ENCODE measurements around the gene BTRC. TPM values are rescaled to one million over a fixed set of nuclear protein-coding genes. Genes with fewer than 3 reads are reported as not detected.

BTRC gene
- total RNA-seq, 1 donor from 2014 or later: 19.0 TPM

- H3K36me3 Mint-ChIP-seq (ENCODE audit: low read depth): no peaks in the 10 kb centered on the region
- H3K9me3 Mint-ChIP-seq: no peaks in the 10 kb centered on the region
- peaks cover 2% of the 10 kb centered on the region for H3K4me1 Mint-ChIP-seq
- no peak overlapping the region for H3K27ac Mint-ChIP-seq
- no peak for DNase-seq
- no peaks in the 10 kb centered on the region for H3K27me3 Mint-ChIP-seq
- intact Hi-C loops (cut with micrococcal nuclease): no loop called here
- H3K4me3 Mint-ChIP-seq: no peak overlapping the region
Observed at GRCh38 chr10:101476383-101476782, 122.4 kb downstream of the BTRC start.

GRCh38 chr10:101478956-101479355, 125.0 kb downstream of the BTRC start:
- Mint-ChIP-seq H3K4me3 (no peak overlapping the region), H3K9me3 (no peaks in the 10 kb centered on the region), H3K36me3 (ENCODE audit: low read depth) (peaks cover 2% of the 10 kb centered on the region), H3K27me3 (no peaks in the 10 kb centered on the region), H3K4me1 (peaks cover 2% of the 10 kb centered on the region), H3K27ac (no peak overlapping the region)
- intact Hi-C loops (cut with micrococcal nuclease): no loop called here
- no peak for DNase-seq

DNA sequence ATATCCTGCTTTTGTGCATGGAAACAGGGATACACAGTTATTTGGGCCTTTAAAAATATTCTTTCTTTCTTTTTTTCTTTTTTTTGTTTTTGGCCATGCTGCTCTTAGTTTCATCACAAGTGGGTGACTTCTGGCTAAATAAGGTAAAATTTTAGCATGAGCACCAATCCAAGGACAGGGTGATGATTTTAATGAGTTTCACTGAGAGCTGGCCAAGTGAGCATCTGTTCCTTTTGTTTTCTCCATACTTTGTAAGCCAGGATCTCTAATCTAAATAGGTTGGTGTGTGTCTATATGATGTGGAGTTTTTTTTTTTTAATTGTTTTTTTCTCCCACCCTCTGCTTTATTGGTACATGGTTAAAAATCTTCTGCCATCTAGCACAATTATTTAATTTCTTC, 127.3 kb downstream of the BTRC start:
- Mint-ChIP-seq H3K4me3 (no peak overlapping the region), H3K36me3 (ENCODE audit: low read depth) (peaks cover 2% of the 10 kb centered on the region), H3K27me3 (no peaks in the 10 kb centered on the region), H3K9me3 (no peaks in the 10 kb centered on the region), H3K4me1 (peaks cover 2% of the 10 kb centered on the region), H3K27ac (no peak overlapping the region)
- DNase-seq: no peak
- intact Hi-C loops (cut with micrococcal nuclease): no loop called here

- no peak overlapping the region for H3K27ac Mint-ChIP-seq
- H3K4me1 Mint-ChIP-seq: peaks cover 2% of the 10 kb centered on the region
- H3K9me3 Mint-ChIP-seq: no peaks in the 10 kb centered on the region
- no peak overlapping the region for H3K4me3 Mint-ChIP-seq
- DNase-seq: no peak
- intact Hi-C loops (cut with micrococcal nuclease): no loop called here
- H3K36me3 Mint-ChIP-seq (ENCODE audit: low read depth): peaks cover 2% of the 10 kb centered on the region
- no peaks in the 10 kb centered on the region for H3K27me3 Mint-ChIP-seq
Observed at GRCh38 chr10:101482568-101482967, 128.6 kb downstream of the BTRC start.

DNA sequence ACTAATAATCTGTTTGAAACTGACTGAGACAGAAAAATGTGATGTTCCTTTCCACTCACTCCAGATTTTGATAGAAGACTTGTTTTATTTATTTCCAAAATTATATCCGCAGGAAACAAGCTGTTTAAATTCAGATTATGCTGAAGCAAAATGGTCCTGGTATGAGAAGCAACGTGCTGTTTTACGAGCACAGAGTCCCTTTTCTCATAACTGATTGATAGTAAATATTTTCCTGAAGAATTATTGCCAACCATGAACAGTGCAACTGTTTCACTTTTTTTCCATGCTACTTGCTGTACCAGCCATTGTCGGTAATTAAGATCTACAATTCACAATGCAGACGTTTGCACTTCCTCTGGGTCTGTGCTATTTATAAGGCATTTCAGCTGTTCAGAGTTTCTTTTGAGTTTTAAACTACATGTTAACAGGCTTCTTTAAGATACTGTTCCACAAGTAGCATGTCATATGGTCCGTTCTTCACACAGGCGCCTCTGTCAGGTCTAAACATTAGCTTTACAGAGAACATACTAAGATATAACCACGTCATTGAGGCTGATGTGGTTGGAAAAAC, 130.3 kb downstream of the BTRC start:
- H3K4me1 Mint-ChIP-seq: no peaks in the 10 kb centered on the region
- no peak overlapping the region for H3K4me3 Mint-ChIP-seq
- intact Hi-C loops (cut with micrococcal nuclease): no loop called here
- no peak overlapping the region for H3K27ac Mint-ChIP-seq
- H3K36me3 Mint-ChIP-seq (ENCODE audit: low read depth): peaks cover 2% of the 10 kb centered on the region
- peaks cover 3% of the 10 kb centered on the region for H3K27me3 Mint-ChIP-seq
- H3K9me3 Mint-ChIP-seq: no peaks in the 10 kb centered on the region
- DNase-seq: no peak

DNA sequence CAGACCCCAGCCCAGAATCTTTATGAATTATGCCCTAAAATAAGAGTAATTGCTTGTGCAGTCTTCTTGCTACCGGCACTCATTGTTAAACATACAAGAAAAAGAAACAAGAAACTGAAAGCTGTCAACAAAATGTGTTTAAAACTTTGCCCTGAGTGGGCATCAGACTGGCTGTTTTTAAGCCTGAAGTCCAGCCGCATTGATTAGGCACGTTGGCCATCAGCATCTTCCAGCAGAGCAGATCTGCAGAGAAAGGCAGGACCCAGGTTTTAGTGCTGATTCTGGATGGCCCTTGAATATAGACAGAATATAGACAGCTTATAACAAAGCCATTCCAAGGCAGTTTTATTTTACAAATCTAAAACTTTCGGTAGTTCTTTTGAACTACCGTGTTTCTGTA, 131.2 kb downstream of the BTRC start:
- intact Hi-C loops (cut with micrococcal nuclease): no loop called here
- Mint-ChIP-seq H3K9me3 (no peaks in the 10 kb centered on the region), H3K4me1 (no peaks in the 10 kb centered on the region), H3K27me3 (peaks cover 3% of the 10 kb centered on the region), H3K4me3 (no peak overlapping the region), H3K27ac (no peak overlapping the region), H3K36me3 (ENCODE audit: low read depth) (peaks cover 2% of the 10 kb centered on the region)
- no peak for DNase-seq

DNA sequence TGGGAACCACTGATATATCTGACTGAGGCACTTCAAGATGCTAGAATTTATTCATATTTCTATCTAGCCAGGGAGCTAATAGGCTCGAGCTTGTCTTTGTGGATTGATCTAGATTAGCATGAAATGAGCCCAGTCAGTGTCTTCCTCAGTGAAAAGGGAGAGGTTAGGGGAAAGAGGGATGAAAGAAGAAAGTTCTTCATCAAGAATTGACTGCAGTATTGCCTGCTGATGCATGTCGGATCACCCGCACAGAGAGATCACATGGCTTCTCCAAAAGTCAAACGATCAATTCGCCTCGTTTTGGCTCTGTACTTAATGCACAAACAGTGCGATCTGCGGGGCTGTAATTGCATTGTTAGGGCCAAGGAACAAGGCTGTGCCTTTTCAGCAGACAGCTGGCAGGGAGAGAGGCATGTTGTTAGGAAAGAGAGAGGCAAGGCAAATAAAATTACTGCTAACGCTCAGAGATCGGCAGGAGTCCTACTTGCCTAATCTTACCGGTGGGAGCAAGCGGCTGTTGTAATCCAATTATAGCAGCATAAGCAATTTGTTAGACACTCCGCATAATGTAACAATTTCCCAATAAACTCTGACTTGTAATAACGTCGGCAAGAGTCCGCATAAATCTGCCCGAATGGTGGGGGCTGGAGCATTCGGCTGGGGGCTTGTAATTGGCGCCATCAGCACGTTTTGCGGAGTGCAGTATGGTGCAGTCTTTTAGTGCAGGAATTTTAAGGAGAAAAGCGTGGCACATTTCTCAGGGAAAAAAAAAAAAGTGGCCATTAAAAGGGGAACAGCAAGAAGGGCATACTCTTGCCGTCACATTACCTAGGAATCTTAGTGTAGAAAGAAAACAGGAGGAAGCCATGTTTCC, 132.0 kb downstream of the BTRC start:
- Mint-ChIP-seq H3K27ac (no peak overlapping the region), H3K36me3 (ENCODE audit: low read depth) (peaks cover 2% of the 10 kb centered on the region), H3K9me3 (no peaks in the 10 kb centered on the region), H3K27me3 (peaks cover 3% of the 10 kb centered on the region), H3K4me3 (no peak overlapping the region), H3K4me1 (peaks cover under 1% of the 10 kb centered on the region)
- no peak for DNase-seq
- intact Hi-C loops (cut with micrococcal nuclease): no loop called here

DNA sequence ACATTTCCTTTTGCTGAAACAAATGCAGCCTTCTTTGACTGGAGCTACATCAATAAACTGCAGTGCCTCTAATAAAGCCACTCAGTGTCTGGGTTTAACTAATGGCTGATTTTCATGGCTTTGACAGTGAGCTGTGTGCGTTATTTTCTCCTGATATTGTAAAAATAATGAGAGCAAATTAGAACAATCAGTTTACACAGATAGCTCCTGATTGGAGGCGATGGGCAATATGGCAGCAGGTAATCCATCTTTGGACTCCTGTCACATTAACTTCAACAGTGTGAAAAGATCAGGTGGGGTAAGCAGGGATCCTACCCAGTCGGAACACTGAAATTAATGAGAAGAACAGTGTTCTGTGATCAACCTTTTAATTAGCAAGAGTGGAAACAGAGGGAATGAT, 133.4 kb downstream of the BTRC start:
- Mint-ChIP-seq H3K27ac (no peak overlapping the region), H3K27me3 (peaks cover 3% of the 10 kb centered on the region)
- intact Hi-C loops (cut with micrococcal nuclease): no loop called here

GRCh38 chr10:101489355-101489754, 135.4 kb downstream of the BTRC start:
- intact Hi-C loops (cut with micrococcal nuclease): no loop called here

More for the DNA sequence above, 133.4 kb downstream of the BTRC start:
- Mint-ChIP-seq H3K9me3 (no peaks in the 10 kb centered on the region), H3K4me3 (no peak overlapping the region), H3K36me3 (ENCODE audit: low read depth) (peaks cover 2% of the 10 kb centered on the region), H3K4me1 (peaks cover 2% of the 10 kb centered on the region)
- DNase-seq: no peak

DNA sequence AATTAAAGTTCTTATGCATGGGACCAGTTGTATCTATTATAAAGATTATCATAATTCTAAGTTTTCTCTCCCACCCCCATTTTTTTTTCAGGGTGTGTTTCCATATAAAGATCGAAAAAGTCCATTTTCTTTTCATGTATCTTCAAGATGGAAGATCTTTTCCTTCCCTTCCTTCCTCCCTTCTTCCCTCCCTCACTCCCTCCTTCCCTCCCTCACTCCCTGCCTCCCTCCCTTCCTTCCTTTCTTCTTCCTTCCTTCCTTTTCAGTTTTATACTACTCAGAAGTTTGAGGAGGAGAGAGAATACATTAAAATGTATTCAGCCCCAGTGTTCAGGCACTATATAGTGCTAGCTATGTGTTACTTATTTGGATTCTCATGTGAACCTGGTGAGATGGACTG, 136.1 kb downstream of the BTRC start:
- H3K4me1 Mint-ChIP-seq: peaks cover 2% of the 10 kb centered on the region
- DNase-seq: no peak
- no peak overlapping the region for H3K4me3 Mint-ChIP-seq
- no peaks in the 10 kb centered on the region for H3K36me3 Mint-ChIP-seq (ENCODE audit: low read depth)
- intact Hi-C loops (cut with micrococcal nuclease): no loop called here
- no peak overlapping the region for H3K27ac Mint-ChIP-seq
- H3K9me3 Mint-ChIP-seq: no peaks in the 10 kb centered on the region
- H3K27me3 Mint-ChIP-seq: peaks cover 3% of the 10 kb centered on the region

More at GRCh38 chr10:101489355-101489754, 135.4 kb downstream of the BTRC start:
- DNase-seq: no peak
- H3K4me3 Mint-ChIP-seq: no peak overlapping the region
- H3K9me3 Mint-ChIP-seq: no peaks in the 10 kb centered on the region
- peaks cover 3% of the 10 kb centered on the region for H3K27me3 Mint-ChIP-seq
- H3K4me1 Mint-ChIP-seq: peaks cover 2% of the 10 kb centered on the region
- H3K36me3 Mint-ChIP-seq (ENCODE audit: low read depth): no peaks in the 10 kb centered on the region
- H3K27ac Mint-ChIP-seq: no peak overlapping the region

DNA sequence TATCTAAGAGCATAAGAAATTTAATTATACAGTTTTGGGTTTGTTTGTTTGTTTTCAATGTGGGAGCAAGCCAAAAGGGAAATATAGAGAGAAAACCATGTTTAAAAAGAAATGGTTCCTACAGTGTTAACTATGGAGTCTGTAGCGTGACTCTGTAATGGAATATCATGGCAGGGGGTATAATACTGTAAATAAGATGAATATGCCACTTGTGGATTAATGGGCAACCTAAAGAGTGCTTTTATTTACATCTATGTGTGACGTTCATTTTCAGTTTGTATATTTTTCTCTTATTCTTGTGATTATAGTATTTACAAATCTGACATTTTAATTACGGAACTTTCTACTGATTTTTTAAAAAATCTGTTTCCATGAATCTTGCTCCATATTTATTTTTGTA, 138.2 kb downstream of the BTRC start:
- no peak overlapping the region for H3K4me3 Mint-ChIP-seq
- no peaks in the 10 kb centered on the region for H3K36me3 Mint-ChIP-seq (ENCODE audit: low read depth)
- peaks cover 2% of the 10 kb centered on the region for H3K4me1 Mint-ChIP-seq
- intact Hi-C loops (cut with micrococcal nuclease): no loop called here
- peaks cover 3% of the 10 kb centered on the region for H3K27me3 Mint-ChIP-seq
- no peak overlapping the region for H3K27ac Mint-ChIP-seq
- no peak for DNase-seq
- no peaks in the 10 kb centered on the region for H3K9me3 Mint-ChIP-seq

GRCh38 chr10:101492814-101493213, 138.8 kb downstream of the BTRC start:
- DNase-seq: no peak
- intact Hi-C loops (cut with micrococcal nuclease): no loop called here

GRCh38 chr10:101493249-101493648, 139.3 kb downstream of the BTRC start:
- Mint-ChIP-seq H3K27ac (no peak overlapping the region), H3K27me3 (peaks cover 2% of the 10 kb centered on the region), H3K36me3 (ENCODE audit: low read depth) (no peaks in the 10 kb centered on the region), H3K4me1 (peaks cover 2% of the 10 kb centered on the region), H3K9me3 (no peaks in the 10 kb centered on the region), H3K4me3 (no peak overlapping the region)
- intact Hi-C loops (cut with micrococcal nuclease): no loop called here
- no peak for DNase-seq

More at GRCh38 chr10:101492814-101493213, 138.8 kb downstream of the BTRC start:
- Mint-ChIP-seq H3K27me3 (peaks cover 3% of the 10 kb centered on the region), H3K9me3 (no peaks in the 10 kb centered on the region), H3K4me3 (no peak overlapping the region), H3K36me3 (ENCODE audit: low read depth) (no peaks in the 10 kb centered on the region), H3K27ac (no peak overlapping the region), H3K4me1 (peaks cover 2% of the 10 kb centered on the region)

DNA sequence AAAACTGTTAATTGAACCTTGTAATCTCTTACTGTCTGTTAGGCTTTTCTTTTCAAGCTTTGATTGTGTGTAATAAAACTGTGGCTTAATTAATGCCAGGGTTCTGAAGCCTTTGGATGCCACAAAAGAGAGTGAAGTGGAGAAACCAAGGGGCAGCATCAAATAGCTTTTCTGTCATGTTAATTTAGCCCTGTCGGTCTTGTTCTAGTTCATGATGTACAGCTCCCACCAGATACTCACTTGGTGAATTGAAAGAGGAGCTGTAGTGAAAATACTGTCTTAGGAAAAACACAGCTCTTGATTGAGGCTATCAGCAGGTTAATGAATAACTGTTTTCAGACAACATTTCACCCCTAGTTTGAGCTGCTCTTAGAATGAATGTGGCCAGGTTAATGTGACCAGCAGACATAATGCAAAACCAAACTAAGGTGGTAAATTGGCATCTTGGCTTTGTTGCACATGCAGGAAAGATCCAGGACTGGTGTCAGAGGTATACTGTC, 139.9 kb downstream of the BTRC start:
- H3K27me3 Mint-ChIP-seq: peaks cover 2% of the 10 kb centered on the region
- H3K36me3 Mint-ChIP-seq (ENCODE audit: low read depth): no peaks in the 10 kb centered on the region
- DNase-seq: no peak
- no peak overlapping the region for H3K27ac Mint-ChIP-seq
- peaks cover 2% of the 10 kb centered on the region for H3K4me1 Mint-ChIP-seq
- no peaks in the 10 kb centered on the region for H3K9me3 Mint-ChIP-seq
- intact Hi-C loops (cut with micrococcal nuclease): no loop called here
- no peak overlapping the region for H3K4me3 Mint-ChIP-seq
